ENCODE data around the gene ABHD14A.
A peak's percentile ranks its signal among the peaks of the same experiment; 100 is the strongest.

The ABHD14A gene

GRCh38 chr3:51938780-51939425 lies 36.0 kb upstream of the ABHD14A start:
- Histone ChIP-seq H3K4me3 (ENCODE audit: low read depth in 1 of 2, low read length in 1 of 2) (no peak overlapping the region), H3K36me3 (peaks cover 14% of the 10 kb centered on the region), H3K27ac (no peak overlapping the region), H3K4me1 (ENCODE audit: control insufficient read depth in 1 of 2, insufficient read depth in 1 of 2, low read depth in 1 of 2, low read length in 1 of 2) (peaks cover 16 to 21% of the 10 kb centered on the region in 2 experiments), H3K9me3 (no peaks in the 10 kb centered on the region), H3K27me3 (no peaks in the 10 kb centered on the region)
- TF ChIP-seq CTCF (IDR thresholded peaks at IDR 0.05): no peak

GRCh38 chr3:51940648-51941462 lies 34.0 kb upstream of the ABHD14A start:
- H3K4me1 ChIP-seq (ENCODE audit: control insufficient read depth in 1 of 2, insufficient read depth in 1 of 2, low read depth in 1 of 2, low read length in 1 of 2): peaks cover 16 to 21% of the 10 kb centered on the region in 2 experiments
- TF ChIP-seq CTCF (IDR thresholded peaks at IDR 0.05): no peak

GRCh38 chr3:51941463-51941797 lies 33.4 kb upstream of the ABHD14A start:
- H3K4me1 ChIP-seq (ENCODE audit: control insufficient read depth in 1 of 2, insufficient read depth in 1 of 2, low read depth in 1 of 2, low read length in 1 of 2): peaks cover 16 to 21% of the 10 kb centered on the region in 2 experiments
- peak overlapping the region; percentile 59 to 92 for H3K4me3 ChIP-seq (ENCODE audit: low read depth in 1 of 2, low read length in 1 of 2)
- peaks cover 7% of the 10 kb centered on the region for H3K36me3 ChIP-seq
- H3K27ac ChIP-seq: peak overlapping the region; percentile 67
- no peaks in the 10 kb centered on the region for H3K27me3 ChIP-seq
- no peak for TF ChIP-seq CTCF (IDR thresholded peaks at IDR 0.05)
- no peaks in the 10 kb centered on the region for H3K9me3 ChIP-seq

More at GRCh38 chr3:51940648-51941462, 34.0 kb upstream of the ABHD14A start:
- Histone ChIP-seq H3K27ac (no peak overlapping the region), H3K36me3 (peaks cover 12% of the 10 kb centered on the region), H3K27me3 (no peaks in the 10 kb centered on the region), H3K4me3 (ENCODE audit: low read depth in 1 of 2, low read length in 1 of 2) (peak overlapping the region; percentile 59 to 92), H3K9me3 (no peaks in the 10 kb centered on the region)

- H3K36me3 ChIP-seq: peaks cover 5% of the 10 kb centered on the region
- H3K4me1 ChIP-seq (ENCODE audit: control insufficient read depth in 1 of 2, insufficient read depth in 1 of 2, low read depth in 1 of 2, low read length in 1 of 2): peaks cover 16 to 21% of the 10 kb centered on the region in 2 experiments
- peak within 1 kb of the TSS; percentile 67 for H3K27ac ChIP-seq
- no peaks in the 10 kb centered on the region for H3K27me3 ChIP-seq
- peak; percentile 100 for TF ChIP-seq CTCF (IDR thresholded peaks at IDR 0.05)
- no peaks in the 10 kb centered on the region for H3K9me3 ChIP-seq
- peak within 1 kb of the TSS; percentile 59 to 92 for H3K4me3 ChIP-seq (ENCODE audit: low read depth in 1 of 2, low read length in 1 of 2)
These were observed 32.9 kb upstream of the ABHD14A start, which contains the start of the genes PARP3 and RRP9 for GRCh38 chr3:51941798-51942602. Gene PARP3, plus strand, starts transcription at chr3:51942363. Its CDS starts 993 bp downstream, at chr3:51943356. Gene RRP9, minus strand, starts transcription at chr3:51941904. Its CDS starts 37 bp downstream, at chr3:51941867.
